Neural crest cell (in vitro differentiated cells): ENCODE measurements around the gene ABCA2. TPM values are rescaled to one million over a fixed set of nuclear protein-coding genes. Genes with fewer than 3 reads are reported as not detected.

ENCODE experiments used
- DNase-seq: peaks from one replicate; pipeline ENCODE4 v3.0.0; 2021; ENCODE audit warnings: low read depth, mixed read lengths, low spot score
- H3K27ac Mint-ChIP-seq: one replicate; pipeline ENCODE4 v1.8.0; 2021; ENCODE audit warnings: mild to moderate bottlenecking, mixed read lengths; ENCODE audit not compliant: unreplicated experiment
- H3K27me3 Mint-ChIP-seq: 2 replicates; pipeline ENCODE4 v1.8.0; 2021; ENCODE audit warnings: low read depth, mild to moderate bottlenecking, mixed read lengths
- H3K36me3 Mint-ChIP-seq: 2 replicates; pipeline ENCODE4 v1.8.0; 2021; ENCODE audit warnings: low read depth, mild to moderate bottlenecking, mixed read lengths
- H3K4me1 Mint-ChIP-seq: 2 replicates; pipeline ENCODE4 v1.8.0; 2021; ENCODE audit warnings: mixed read lengths
- H3K4me3 Mint-ChIP-seq: one replicate; pipeline ENCODE4 v1.8.0; 2021; ENCODE audit warnings: mild to moderate bottlenecking, mixed read lengths
- H3K9me3 Mint-ChIP-seq: 2 replicates; pipeline ENCODE4 v1.8.0; 2021; ENCODE audit warnings: mixed read lengths
- total RNA-seq: library from RNA; stranded (reverse); gene quantifications from 2 replicates; pipeline ENCODE4 v1.2.1, GENCODE V29; 2021
- TF ChIP-seq, protein P1 (sequence below): fragments of 200-600 bp; sonication (generic); conservative IDR thresholded peaks from 2 replicates; pipeline ENCODE4 v1.5.0; 2021; ENCODE audit warnings: antibody characterized with exemption, mild to moderate bottlenecking

Gene ABCA2
- total RNA-seq, 1 donor from 2014 or later = 37.1 TPM

DNA sequence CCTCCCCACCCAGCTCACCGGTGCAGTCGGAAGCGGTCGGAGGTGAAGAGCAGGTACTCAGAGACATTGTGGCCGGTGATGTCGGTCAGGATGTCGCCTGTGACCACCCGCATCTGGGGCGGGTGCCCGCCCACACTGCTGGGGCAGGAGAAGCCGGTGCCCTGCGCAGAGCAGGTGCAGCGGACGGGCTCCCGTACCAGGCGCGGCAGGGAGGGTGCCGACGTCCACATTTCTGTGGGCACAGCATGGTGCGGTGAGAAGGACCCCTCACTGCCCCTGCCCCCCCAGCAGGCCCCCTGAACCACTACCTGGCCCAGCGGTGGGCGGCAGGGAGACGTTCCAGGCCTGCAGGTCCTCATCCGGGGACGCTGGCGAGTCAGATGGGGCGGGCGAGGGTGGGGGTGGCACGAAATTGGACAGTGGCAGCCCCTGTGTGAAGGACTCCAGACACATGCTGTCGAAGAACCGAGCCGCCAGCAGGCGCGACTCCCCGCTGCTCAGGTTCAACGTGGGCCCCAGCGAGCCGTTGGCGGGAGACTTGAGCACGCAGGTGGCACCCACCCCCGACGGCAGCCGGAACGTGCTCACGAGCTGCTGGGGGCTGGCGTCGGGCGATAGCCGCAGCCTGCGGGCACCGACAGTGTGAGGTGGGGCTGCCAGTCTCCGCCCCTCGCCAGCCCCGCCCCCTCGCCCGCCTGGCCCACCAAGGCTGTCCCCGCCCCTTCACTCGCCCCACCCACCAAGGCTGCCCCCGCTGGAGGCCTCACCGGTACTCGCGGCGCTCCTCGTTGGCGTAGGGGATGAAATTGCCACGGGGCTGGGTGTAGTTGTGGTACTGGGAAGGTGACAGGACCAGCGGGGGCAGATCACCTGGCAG lies 15.1 kb downstream of the ABCA2 start:
- H3K27ac Mint-ChIP-seq = no peak overlapping the region
- no peaks in the 10 kb centered on the region for H3K36me3 Mint-ChIP-seq
- TF ChIP-seq, protein P1, sequence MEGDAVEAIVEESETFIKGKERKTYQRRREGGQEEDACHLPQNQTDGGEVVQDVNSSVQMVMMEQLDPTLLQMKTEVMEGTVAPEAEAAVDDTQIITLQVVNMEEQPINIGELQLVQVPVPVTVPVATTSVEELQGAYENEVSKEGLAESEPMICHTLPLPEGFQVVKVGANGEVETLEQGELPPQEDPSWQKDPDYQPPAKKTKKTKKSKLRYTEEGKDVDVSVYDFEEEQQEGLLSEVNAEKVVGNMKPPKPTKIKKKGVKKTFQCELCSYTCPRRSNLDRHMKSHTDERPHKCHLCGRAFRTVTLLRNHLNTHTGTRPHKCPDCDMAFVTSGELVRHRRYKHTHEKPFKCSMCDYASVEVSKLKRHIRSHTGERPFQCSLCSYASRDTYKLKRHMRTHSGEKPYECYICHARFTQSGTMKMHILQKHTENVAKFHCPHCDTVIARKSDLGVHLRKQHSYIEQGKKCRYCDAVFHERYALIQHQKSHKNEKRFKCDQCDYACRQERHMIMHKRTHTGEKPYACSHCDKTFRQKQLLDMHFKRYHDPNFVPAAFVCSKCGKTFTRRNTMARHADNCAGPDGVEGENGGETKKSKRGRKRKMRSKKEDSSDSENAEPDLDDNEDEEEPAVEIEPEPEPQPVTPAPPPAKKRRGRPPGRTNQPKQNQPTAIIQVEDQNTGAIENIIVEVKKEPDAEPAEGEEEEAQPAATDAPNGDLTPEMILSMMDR = no peak
- H3K9me3 Mint-ChIP-seq = no peaks in the 10 kb centered on the region
- H3K27me3 Mint-ChIP-seq = no peaks in the 10 kb centered on the region
- H3K4me1 Mint-ChIP-seq = no peaks in the 10 kb centered on the region
- no peak overlapping the region for H3K4me3 Mint-ChIP-seq
- no peak for DNase-seq

DNA sequence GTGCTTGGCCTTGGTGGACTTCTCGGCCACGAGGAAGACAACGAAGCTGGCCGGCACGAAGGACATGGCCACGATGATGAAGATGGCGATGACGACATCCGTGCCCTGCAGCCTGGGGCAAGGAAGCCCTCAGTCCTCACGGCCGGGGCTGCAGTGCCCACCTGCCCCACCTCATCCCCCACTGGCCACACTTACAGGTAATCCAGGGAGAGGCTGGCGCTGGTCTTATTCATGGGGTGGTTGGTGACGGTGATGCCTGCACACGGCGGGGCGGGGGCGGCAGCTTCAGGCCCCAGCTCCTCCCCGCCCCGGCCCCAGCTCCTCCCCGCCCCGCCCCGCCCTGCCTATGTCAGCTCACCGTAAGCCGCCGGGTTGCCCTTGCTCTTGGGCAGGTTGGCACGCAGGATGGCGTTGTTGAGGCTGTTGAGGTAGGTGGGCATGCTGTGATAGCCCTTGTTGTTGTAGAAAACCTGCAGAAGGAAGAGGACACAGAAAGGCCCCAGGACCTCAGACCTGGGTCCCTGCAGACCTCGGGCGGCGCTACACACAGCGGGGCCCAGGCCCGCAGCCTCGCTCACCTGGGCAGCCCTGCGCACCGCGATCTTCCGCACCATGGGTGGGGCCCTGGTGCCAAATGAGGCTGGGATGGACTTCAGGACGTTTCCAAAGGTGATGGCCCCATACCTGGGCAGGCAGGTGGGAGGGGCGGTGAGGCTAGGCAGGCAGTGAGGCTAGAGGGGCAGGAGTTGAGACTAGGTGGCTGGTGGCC lies 15.9 kb downstream of the ABCA2 start:
- Mint-ChIP-seq H3K36me3 (no peaks in the 10 kb centered on the region), H3K4me3 (no peak overlapping the region), H3K27ac (no peak overlapping the region), H3K9me3 (no peaks in the 10 kb centered on the region), H3K27me3 (no peaks in the 10 kb centered on the region), H3K4me1 (no peaks in the 10 kb centered on the region)
- TF ChIP-seq, protein P1 = no peak
- no peak for DNase-seq

DNA sequence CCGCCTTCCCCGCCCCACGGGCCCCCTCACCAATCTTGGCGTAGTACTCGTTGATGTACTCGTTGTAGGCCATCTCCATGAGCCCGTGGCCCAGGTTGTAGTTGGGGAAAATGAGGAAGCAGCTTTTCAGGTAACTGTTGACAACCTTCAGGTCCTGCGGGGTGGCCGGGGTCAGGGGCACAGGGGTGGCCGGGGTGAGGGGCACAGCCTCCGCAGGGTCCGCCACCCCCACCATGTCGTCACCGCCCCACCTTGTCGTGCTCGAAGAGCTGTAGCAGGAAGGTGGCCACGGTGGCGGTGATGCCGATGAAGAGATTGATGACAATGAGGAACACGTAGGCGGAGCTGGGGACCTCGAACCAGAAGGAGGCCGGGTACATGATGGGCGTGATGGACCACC lies 16.9 kb downstream of the ABCA2 start:
- Mint-ChIP-seq H3K4me3 (no peak overlapping the region), H3K9me3 (no peaks in the 10 kb centered on the region), H3K36me3 (no peaks in the 10 kb centered on the region), H3K27me3 (no peaks in the 10 kb centered on the region), H3K4me1 (no peaks in the 10 kb centered on the region), H3K27ac (no peak overlapping the region)
- no peak for DNase-seq
- TF ChIP-seq, protein P1 = no peak

DNA sequence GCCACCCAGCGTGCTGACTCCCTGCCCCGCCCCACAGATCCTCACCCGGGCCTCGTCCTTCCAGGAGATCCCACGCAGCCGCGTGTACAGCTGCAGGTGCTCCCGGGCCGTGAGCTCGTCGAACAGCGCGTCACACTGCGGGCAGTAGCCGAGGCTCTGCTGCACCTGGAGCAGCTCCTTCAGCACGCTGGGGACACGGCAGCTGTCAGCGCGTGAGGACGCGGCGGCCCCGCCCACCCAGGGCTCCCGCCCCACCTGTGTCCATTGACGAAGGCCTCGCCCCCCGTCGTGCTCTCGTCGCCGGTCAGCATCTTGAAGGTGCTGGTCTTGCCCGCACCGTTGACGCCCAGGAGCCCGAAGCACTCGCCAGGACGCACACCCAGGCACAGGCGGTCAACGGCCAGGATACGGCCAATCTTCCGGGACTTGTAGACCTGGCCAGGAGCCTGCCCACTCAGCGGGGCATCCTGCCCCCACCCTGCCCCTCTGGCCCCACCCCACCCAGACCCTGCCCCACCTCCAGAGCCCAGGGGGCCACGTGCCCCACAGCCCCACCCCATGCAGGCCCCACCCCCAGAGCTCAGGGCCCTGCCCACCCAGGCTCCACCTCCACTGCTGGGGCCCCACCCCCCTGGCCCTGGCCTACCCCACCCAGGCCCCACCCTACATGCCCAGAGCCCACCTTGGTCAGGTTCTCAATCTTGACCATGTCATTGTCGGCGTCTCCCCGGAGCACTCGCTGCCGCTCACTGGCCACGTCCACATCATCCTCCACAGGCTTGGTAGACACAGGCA lies 17.9 kb downstream of the ABCA2 start:
- H3K9me3 Mint-ChIP-seq = no peaks in the 10 kb centered on the region
- H3K27ac Mint-ChIP-seq = no peak overlapping the region
- H3K4me1 Mint-ChIP-seq = no peaks in the 10 kb centered on the region
- no peak overlapping the region for H3K4me3 Mint-ChIP-seq
- H3K36me3 Mint-ChIP-seq = no peaks in the 10 kb centered on the region
- no peak for DNase-seq
- no peaks in the 10 kb centered on the region for H3K27me3 Mint-ChIP-seq
- TF ChIP-seq, protein P1 = no peak

DNA sequence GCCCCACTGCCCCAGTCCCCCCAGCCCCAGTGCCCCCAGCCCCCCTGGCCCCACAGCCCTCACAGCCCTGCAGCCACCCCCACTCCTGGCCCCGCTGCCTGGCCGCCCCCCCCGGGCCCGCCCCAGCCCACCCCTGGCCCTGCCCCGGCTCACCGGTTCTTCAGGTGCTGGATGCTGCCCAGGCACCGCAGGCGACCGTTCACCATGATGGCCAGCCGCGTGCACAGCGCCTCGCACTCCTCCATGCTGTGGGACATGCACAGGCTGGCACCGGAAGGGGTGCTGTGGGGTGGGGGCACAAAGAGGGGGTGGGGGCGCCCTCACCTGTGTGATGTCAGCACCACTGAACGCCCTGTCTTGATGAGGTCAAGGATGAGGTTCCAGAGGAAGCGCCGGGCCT lies 18.8 kb downstream of the ABCA2 start:
- TF ChIP-seq, protein P1 = no peak
- no peaks in the 10 kb centered on the region for H3K27me3 Mint-ChIP-seq
- H3K27ac Mint-ChIP-seq = no peak overlapping the region
- H3K4me1 Mint-ChIP-seq = no peaks in the 10 kb centered on the region
- no peaks in the 10 kb centered on the region for H3K36me3 Mint-ChIP-seq
- DNase-seq = no peak
- H3K4me3 Mint-ChIP-seq = no peak overlapping the region
- H3K9me3 Mint-ChIP-seq = no peaks in the 10 kb centered on the region
